Neural progenitor cell (in vitro differentiated cells): Measurements from ENCODE around the gene POTEH. TPM values are rescaled to one million over a fixed set of nuclear protein-coding genes. Genes with fewer than 3 reads are reported as not detected.
"Not testable (repeated sequence)": the region's sequence is repeated elsewhere in the genome, so short reads cannot be mapped to it uniquely, and the experiment has no call there.

ENCODE experiments used
- DNase-seq: peaks from one replicate; pipeline ENCODE4 v3.0.0-alpha.2; 2016; ENCODE audit warnings: low spot score
- H2AFZ ChIP-seq: fragments of 200-600 bp; sonication (generic); replicated peaks from 2 replicates; pipeline ENCODE4 v1.6.1; 2016; ENCODE audit warnings: antibody characterized with exemption
- H3F3A ChIP-seq: fragments of 200-600 bp; sonication (generic); 2 replicates; pipeline ENCODE4 v1.6.1; 2016; ENCODE audit warnings: antibody characterized with exemption, low read depth
- H3K27ac ChIP-seq: fragments of 200-600 bp; sonication (generic); 2 replicates; pipeline ENCODE4 v1.5.1; 2016; ENCODE audit warnings: mild to moderate bottlenecking
- H3K27me3 ChIP-seq: fragments of 200-600 bp; sonication (generic); 2 replicates; pipeline ENCODE4 v1.6.1; 2016; ENCODE audit warnings: mild to moderate bottlenecking, moderate library complexity
- H3K36me3 ChIP-seq: fragments of 200-600 bp; sonication (generic); 2 replicates; pipeline ENCODE4 v1.5.1; 2016
- H3K4me1 ChIP-seq: fragments of 200-600 bp; sonication (generic); 2 replicates; pipeline ENCODE4 v1.6.1; 2016; ENCODE audit warnings: mixed run types
- H3K4me2 ChIP-seq: fragments of 200-600 bp; sonication (generic); 2 replicates; pipeline ENCODE4 v1.6.1; 2016
- H3K4me3 ChIP-seq: fragments of 200-600 bp; sonication (generic); 2 replicates; pipeline ENCODE4 v1.5.1; 2016
- H3K79me2 ChIP-seq: fragments of 200-600 bp; sonication (generic); 2 replicates; pipeline ENCODE4 v1.6.1; 2016; ENCODE audit warnings: low read depth
- H3K9ac ChIP-seq: fragments of 200-600 bp; sonication (generic); 2 replicates; pipeline ENCODE4 v1.6.1; 2016
- H3K9me3 ChIP-seq: fragments of 200-600 bp; sonication (generic); 2 replicates; pipeline ENCODE4 v1.5.1; 2016; ENCODE audit warnings: low read depth
- H4K20me1 ChIP-seq: fragments of 200-600 bp; sonication (generic); 2 replicates; pipeline ENCODE4 v1.6.1; 2016; ENCODE audit warnings: low read depth
- H3K27ac Mint-ChIP-seq: 3 replicates; pipeline ENCODE4 v1.8.0; 2021; ENCODE audit warnings: mixed read lengths
- H3K27me3 Mint-ChIP-seq: 2 replicates; pipeline ENCODE4 v1.8.0; 2022; ENCODE audit warnings: low read depth, mild to moderate bottlenecking, inconsistent platforms, moderate library complexity, mixed read lengths; ENCODE audit not compliant: insufficient read depth
- H3K36me3 Mint-ChIP-seq: 3 replicates; pipeline ENCODE4 v1.8.0; 2021; ENCODE audit warnings: mixed read lengths
- H3K4me1 Mint-ChIP-seq: 3 replicates; pipeline ENCODE4 v1.8.0; 2021; ENCODE audit warnings: mixed read lengths
- H3K4me3 Mint-ChIP-seq: 3 replicates; pipeline ENCODE4 v1.8.0; 2021; ENCODE audit warnings: mild to moderate bottlenecking, moderate library complexity, mixed read lengths
- H3K9me3 Mint-ChIP-seq: 3 replicates; pipeline ENCODE4 v1.8.0; 2020; ENCODE audit warnings: mixed read lengths
- total RNA-seq: library from RNA; depleted of rRNA; stranded (reverse); fragments of >200 nt; gene quantifications from 2 replicates; pipeline ENCODE4 v1.2.3, GENCODE V29; 2015; ENCODE audit warnings: low replicate concordance

POTEH gene
- total RNA-seq: not detected in 2 replicates

DNA sequence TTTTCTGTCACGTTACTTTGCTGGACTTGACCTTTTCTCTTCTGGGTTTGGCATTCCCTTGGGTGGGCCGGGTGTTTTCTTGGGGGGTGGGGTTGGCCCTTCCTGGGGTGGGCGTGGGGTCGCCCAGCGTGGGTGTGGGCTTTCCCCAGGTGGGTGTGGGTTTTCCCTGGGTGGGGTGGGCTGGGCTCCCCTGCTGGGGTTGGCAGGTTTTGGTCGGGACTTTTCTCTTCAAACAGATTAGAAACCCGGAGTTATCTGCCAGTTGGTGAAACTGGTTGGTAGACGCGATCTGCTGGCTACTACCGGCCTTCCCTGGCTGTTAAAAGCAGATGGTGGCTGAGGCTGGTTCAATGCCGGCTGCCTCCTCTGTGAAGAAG, at the start of gene POTEH:
Gene POTEH (plus strand): TSS at position 278 of the 377 bp plus-strand sequence. CDS start 52 bp downstream, at position 330.
- not testable (repeated sequence) for H3F3A ChIP-seq, H3K9me3 Mint-ChIP-seq, H3K27ac Mint-ChIP-seq, H3K27me3 ChIP-seq, H3K27ac ChIP-seq, H3K4me3 Mint-ChIP-seq, DNase-seq, H3K4me3 ChIP-seq, H4K20me1 ChIP-seq, H3K4me1 Mint-ChIP-seq, H2AFZ ChIP-seq, H3K36me3 Mint-ChIP-seq, H3K9ac ChIP-seq, H3K4me1 ChIP-seq, H3K79me2 ChIP-seq, H3K9me3 ChIP-seq, H3K4me2 ChIP-seq, H3K36me3 ChIP-seq, H3K27me3 Mint-ChIP-seq

- H2AFZ ChIP-seq, H3K4me3 ChIP-seq, H3K9me3 ChIP-seq, H3K4me3 Mint-ChIP-seq, H3F3A ChIP-seq, H3K9ac ChIP-seq, H3K27me3 ChIP-seq, H3K27ac ChIP-seq, H3K4me1 ChIP-seq, H3K36me3 Mint-ChIP-seq, H3K27me3 Mint-ChIP-seq, H3K79me2 ChIP-seq, H3K9me3 Mint-ChIP-seq, H3K27ac Mint-ChIP-seq, H3K36me3 ChIP-seq, H4K20me1 ChIP-seq, H3K4me1 Mint-ChIP-seq, DNase-seq, H3K4me2 ChIP-seq: not testable (repeated sequence)
Observed at GRCh38 chr22:15642288-15642861, 47.5 kb upstream of the POTEH start.

GRCh38 chr22:15651954-15652353, 37.9 kb upstream of the POTEH start:
- H3K27ac ChIP-seq, H3K4me3 Mint-ChIP-seq, H3K9me3 Mint-ChIP-seq, H3K36me3 Mint-ChIP-seq, H3K4me1 ChIP-seq, H3K4me1 Mint-ChIP-seq, H3K9me3 ChIP-seq, H3K36me3 ChIP-seq, H3K9ac ChIP-seq, H3K79me2 ChIP-seq, H2AFZ ChIP-seq, H3K4me2 ChIP-seq, H3K27me3 ChIP-seq, H3K4me3 ChIP-seq, H3K27me3 Mint-ChIP-seq, H4K20me1 ChIP-seq, H3K27ac Mint-ChIP-seq, DNase-seq, H3F3A ChIP-seq: not testable (repeated sequence)

DNA sequence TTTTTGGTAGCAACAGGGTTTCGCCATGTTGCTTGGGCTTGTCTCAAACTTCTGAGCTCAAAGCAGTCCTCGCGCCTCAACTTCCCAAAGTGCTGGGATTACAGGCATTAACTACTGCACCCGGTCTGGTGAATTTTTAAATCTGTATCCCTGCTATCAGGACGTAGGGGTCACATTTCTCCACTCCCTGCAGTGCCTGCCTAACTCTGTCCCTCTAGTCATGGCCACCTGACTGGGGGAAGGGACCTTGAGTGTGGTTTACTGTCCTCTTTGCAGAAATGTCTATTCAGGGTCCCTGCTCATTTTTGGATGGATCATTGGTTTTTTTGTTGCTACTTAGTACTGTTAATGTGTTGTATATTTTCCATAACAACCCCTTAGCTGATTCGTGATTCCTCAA, 37.1 kb upstream of the POTEH start:
- not testable (repeated sequence) for H3K4me2 ChIP-seq, H3K9me3 ChIP-seq, H3K27me3 Mint-ChIP-seq, H3K4me3 ChIP-seq, H2AFZ ChIP-seq, H4K20me1 ChIP-seq, H3K9ac ChIP-seq, H3K79me2 ChIP-seq, H3K27ac Mint-ChIP-seq, H3K4me1 Mint-ChIP-seq, H3K36me3 ChIP-seq, H3F3A ChIP-seq, H3K9me3 Mint-ChIP-seq, H3K27ac ChIP-seq, H3K4me1 ChIP-seq, H3K27me3 ChIP-seq, H3K36me3 Mint-ChIP-seq, H3K4me3 Mint-ChIP-seq, DNase-seq

DNA sequence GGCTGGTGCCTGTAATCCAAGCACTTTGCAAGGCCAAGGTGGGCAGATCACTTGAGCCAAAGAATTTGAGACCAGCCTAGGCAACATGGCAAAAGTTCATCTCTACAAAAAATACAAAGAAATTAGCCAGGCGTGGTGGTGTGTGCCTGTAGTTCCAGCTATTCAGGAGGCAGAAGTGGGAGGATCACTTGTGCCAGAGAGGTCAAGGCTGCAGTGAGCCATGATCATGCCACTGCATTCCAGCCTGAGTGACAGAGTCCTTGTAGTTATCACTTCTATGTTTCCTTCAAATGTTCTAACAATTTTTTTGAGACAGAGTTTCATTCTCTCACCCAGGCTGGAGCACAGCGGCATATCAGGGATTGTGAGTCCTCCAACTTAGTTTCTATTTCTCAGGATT, 36.6 kb upstream of the POTEH start:
- not testable (repeated sequence) for H3K36me3 ChIP-seq, H3K4me2 ChIP-seq, H3K4me1 ChIP-seq, H3K4me1 Mint-ChIP-seq, H3K27me3 Mint-ChIP-seq, H3K4me3 Mint-ChIP-seq, H3K27ac Mint-ChIP-seq, H3K27ac ChIP-seq, H3K36me3 Mint-ChIP-seq, H3K9me3 Mint-ChIP-seq, H3K9me3 ChIP-seq, H4K20me1 ChIP-seq, H3K27me3 ChIP-seq, DNase-seq, H3K79me2 ChIP-seq, H2AFZ ChIP-seq, H3K4me3 ChIP-seq, H3K9ac ChIP-seq, H3F3A ChIP-seq

GRCh38 chr22:15661102-15661501, 28.7 kb upstream of the POTEH start:
- H3K36me3 Mint-ChIP-seq, H3K9me3 ChIP-seq, H3K4me3 ChIP-seq, H3K4me1 Mint-ChIP-seq, H3K9me3 Mint-ChIP-seq, DNase-seq, H2AFZ ChIP-seq, H3K36me3 ChIP-seq, H3F3A ChIP-seq, H3K27me3 ChIP-seq, H4K20me1 ChIP-seq, H3K27ac ChIP-seq, H3K9ac ChIP-seq, H3K4me3 Mint-ChIP-seq, H3K79me2 ChIP-seq, H3K27ac Mint-ChIP-seq, H3K4me2 ChIP-seq, H3K27me3 Mint-ChIP-seq, H3K4me1 ChIP-seq: not testable (repeated sequence)

DNA sequence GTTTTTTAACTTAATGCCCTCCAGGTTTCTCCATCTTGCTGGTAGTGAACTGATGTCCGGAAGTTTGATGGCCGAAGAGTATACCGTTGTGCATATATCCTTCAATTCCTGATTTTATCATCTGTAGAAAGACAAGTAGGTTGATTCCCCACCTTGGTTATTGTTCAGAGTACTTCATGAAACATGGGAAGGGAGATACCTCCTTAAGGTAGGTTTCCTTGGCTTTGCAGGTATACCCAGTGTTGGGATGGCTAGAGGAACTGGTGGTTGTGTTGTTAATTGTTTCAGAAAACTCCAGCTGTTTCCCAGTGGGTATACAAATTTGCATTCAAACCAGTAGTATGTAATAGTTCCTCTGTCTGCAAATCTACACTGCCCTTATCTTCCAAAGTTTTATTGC, 25.1 kb upstream of the POTEH start:
- H3K4me1 ChIP-seq, H3K27ac ChIP-seq, H3K9ac ChIP-seq, H3K79me2 ChIP-seq, H3F3A ChIP-seq, H3K4me1 Mint-ChIP-seq, H3K4me3 ChIP-seq, H3K36me3 ChIP-seq, H3K27me3 ChIP-seq, H3K9me3 Mint-ChIP-seq, DNase-seq, H4K20me1 ChIP-seq, H3K9me3 ChIP-seq, H3K27ac Mint-ChIP-seq, H3K4me2 ChIP-seq, H3K27me3 Mint-ChIP-seq, H3K36me3 Mint-ChIP-seq, H3K4me3 Mint-ChIP-seq, H2AFZ ChIP-seq: not testable (repeated sequence)

GRCh38 chr22:15665478-15665877, 24.3 kb upstream of the POTEH start:
- H3K4me1 Mint-ChIP-seq, H3K9me3 ChIP-seq, H3K9ac ChIP-seq, H3K36me3 ChIP-seq, H3K27me3 ChIP-seq, H3K27ac ChIP-seq, H3K4me3 ChIP-seq, H3K9me3 Mint-ChIP-seq, H3K79me2 ChIP-seq, H2AFZ ChIP-seq, H3K4me1 ChIP-seq, H3F3A ChIP-seq, DNase-seq, H3K27me3 Mint-ChIP-seq, H3K4me2 ChIP-seq, H3K4me3 Mint-ChIP-seq, H3K27ac Mint-ChIP-seq, H4K20me1 ChIP-seq, H3K36me3 Mint-ChIP-seq: not testable (repeated sequence)
